Kidney epithelial cell (primary cell): Measurements from ENCODE around the gene UBAC1. TPM values are rescaled to one million over a fixed set of nuclear protein-coding genes. Genes with fewer than 3 reads are reported as not detected.

Experiments
- DNase-seq: peaks from one replicate; pipeline ENCODE4 v3.0.0-alpha.2; 2010; ENCODE audit warnings: low read depth
- H3K27me3 ChIP-seq: 2 replicates; pipeline ENCODE4 v1.6.0; 2011; ENCODE audit warnings: low read length; ENCODE audit not compliant: control insufficient read depth, insufficient read depth
- H3K36me3 ChIP-seq: 2 replicates; pipeline ENCODE4 v1.5.1; 2011; ENCODE audit warnings: low read length; ENCODE audit not compliant: control insufficient read depth, insufficient read depth
- H3K4me3 ChIP-seq: 2 replicates; pipeline ENCODE4 v1.5.1; 2011; ENCODE audit warnings: low read depth, mild to moderate bottlenecking, control low read depth, low read length
- CTCF ChIP-seq: IDR thresholded peaks from 2 replicates; pipeline ENCODE4 v1.5.1; 2011; ENCODE audit warnings: mild to moderate bottlenecking, moderate library complexity, low read length, control low read depth, inconsistent platforms; ENCODE audit not compliant: insufficient read depth, poor library complexity, severe bottlenecking
- total RNA-seq: library from RNA; depleted of rRNA; stranded (reverse); fragments of >200 nt; gene quantifications from 2 replicates; pipeline ENCODE4 v1.2.3, GENCODE V29; 2015

The UBAC1 gene
- total RNA-seq, 1 donor from 2014 or later = 42.6 TPM

- peaks cover 39% of the 10 kb centered on the region for H3K27me3 ChIP-seq
- no peak overlapping the region for H3K4me3 ChIP-seq
- TF ChIP-seq CTCF = no peak
- no peak for DNase-seq
- no peaks in the 10 kb centered on the region for H3K36me3 ChIP-seq
Measured at GRCh38 chr9:135989157-135989556, 28.0 kb upstream of the UBAC1 start.

GRCh38 chr9:135988493-135988892, 27.3 kb upstream of the UBAC1 start:
- Histone ChIP-seq H3K36me3 (no peaks in the 10 kb centered on the region), H3K27me3 (peaks cover 43% of the 10 kb centered on the region), H3K4me3 (no peak overlapping the region)
- no peak for TF ChIP-seq CTCF
- DNase-seq = no peak

- Histone ChIP-seq H3K4me3 (no peak overlapping the region), H3K36me3 (no peaks in the 10 kb centered on the region), H3K27me3 (peaks cover 46% of the 10 kb centered on the region)
- DNase-seq = no peak
- no peak for TF ChIP-seq CTCF
Measured at GRCh38 chr9:135987838-135988404, 26.7 kb upstream of the UBAC1 start.

GRCh38 chr9:135986605-135987004, 25.4 kb upstream of the UBAC1 start:
- H3K4me3 ChIP-seq = no peak overlapping the region
- peaks cover 52% of the 10 kb centered on the region for H3K27me3 ChIP-seq
- no peaks in the 10 kb centered on the region for H3K36me3 ChIP-seq
- no peak for TF ChIP-seq CTCF
- DNase-seq = no peak

- DNase-seq = no peak
- H3K27me3 ChIP-seq = peaks cover 56% of the 10 kb centered on the region
- no peaks in the 10 kb centered on the region for H3K36me3 ChIP-seq
- TF ChIP-seq CTCF = no peak
- H3K4me3 ChIP-seq = no peak overlapping the region
Measured at GRCh38 chr9:135985889-135986288, 24.7 kb upstream of the UBAC1 start.

GRCh38 chr9:135985459-135985774, 24.2 kb upstream of the UBAC1 start:
- TF ChIP-seq CTCF = no peak
- Histone ChIP-seq H3K27me3 (peaks cover 59% of the 10 kb centered on the region), H3K4me3 (no peak overlapping the region), H3K36me3 (no peaks in the 10 kb centered on the region)
- DNase-seq = no peak
